Activated CD4-positive, alpha-beta T cell treated with anti-CD3 and anti-CD28 coated beads for 24 hours (primary cell): ENCODE results near the gene FAM216A.
A peak's percentile ranks its signal among the peaks of the same experiment; 100 is the strongest.
"Not testable (repeated sequence)": the region's sequence is repeated elsewhere in the genome, so short reads cannot be mapped to it uniquely, and the experiment has no call there.

Experiments used
- DNase-seq, 2 donors: peaks; one replicate each; pipeline ENCODE4 v3.0.0-alpha.2; 2020; ENCODE audit warnings: low read depth in 2 of 2

The FAM216A gene

GRCh38 chr12:110498984-110499706, 30.5 kb downstream of the FAM216A start:
- no peak for DNase-seq

GRCh38 chr12:110501399-110501751, 32.7 kb downstream of the FAM216A start:
- peak in 1 of 2 donors; percentile 6 for DNase-seq

DNA sequence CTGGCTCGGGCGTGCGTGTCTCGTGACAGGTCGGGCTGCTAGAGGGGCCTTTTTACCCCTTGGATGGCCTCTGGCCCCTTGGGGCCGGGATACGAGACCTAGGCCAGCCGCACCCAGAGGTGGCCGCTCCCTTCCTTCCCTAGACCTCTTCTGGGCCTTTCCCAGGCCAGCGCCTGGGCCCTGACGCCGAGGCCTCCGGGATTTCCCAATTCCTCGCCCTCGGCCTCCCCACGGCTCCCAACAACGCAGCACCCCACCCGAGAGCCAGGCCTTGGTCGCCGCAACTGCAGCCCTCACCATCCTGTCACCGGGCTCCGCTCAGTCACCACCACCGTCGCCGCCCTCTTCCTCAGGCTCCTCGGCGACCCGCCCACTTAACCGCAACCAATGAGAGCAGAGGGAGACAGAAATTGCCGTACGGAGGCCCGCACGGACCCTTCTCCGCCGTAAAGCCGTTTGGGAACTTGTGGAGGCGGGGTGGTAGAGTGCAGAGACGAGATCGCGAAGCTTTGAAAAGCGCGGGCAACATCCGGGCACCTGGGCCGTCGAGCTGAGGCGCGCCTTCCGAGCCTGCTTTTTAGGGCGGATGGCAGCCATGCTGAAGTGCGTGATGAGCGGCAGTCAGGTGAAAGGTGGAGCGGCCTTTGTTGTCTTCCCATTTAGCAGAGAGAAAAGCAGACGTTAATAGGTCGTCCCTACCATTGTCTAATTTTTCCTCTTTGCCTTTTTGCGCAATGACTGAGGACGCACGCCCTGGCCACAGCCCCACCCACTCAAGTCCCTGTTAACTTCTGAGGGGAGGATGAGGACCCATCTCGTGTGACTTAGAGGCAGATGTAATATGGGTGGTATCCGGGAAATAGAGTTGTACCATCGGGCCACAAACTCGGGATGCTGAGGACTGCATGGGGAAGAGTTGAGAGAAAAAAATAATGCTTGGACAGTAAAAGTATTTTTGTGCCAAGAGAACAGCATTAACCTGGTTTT, 33.4 kb downstream of the FAM216A start, which contains the start of the genes RAD9B and VPS29:
Gene RAD9B, plus strand, starts transcription at position 580 of the 987 bp plus-strand sequence. Its CDS starts 7 bp downstream, at position 587.
Gene VPS29, minus strand, starts transcription at position 360 of the 987 bp plus-strand sequence. Its CDS starts 60 bp downstream, at position 300.
- peak; percentile 96 to 97 for DNase-seq

GRCh38 chr12:110503432-110503831, 34.8 kb downstream of the FAM216A start:
- no peak for DNase-seq

DNA sequence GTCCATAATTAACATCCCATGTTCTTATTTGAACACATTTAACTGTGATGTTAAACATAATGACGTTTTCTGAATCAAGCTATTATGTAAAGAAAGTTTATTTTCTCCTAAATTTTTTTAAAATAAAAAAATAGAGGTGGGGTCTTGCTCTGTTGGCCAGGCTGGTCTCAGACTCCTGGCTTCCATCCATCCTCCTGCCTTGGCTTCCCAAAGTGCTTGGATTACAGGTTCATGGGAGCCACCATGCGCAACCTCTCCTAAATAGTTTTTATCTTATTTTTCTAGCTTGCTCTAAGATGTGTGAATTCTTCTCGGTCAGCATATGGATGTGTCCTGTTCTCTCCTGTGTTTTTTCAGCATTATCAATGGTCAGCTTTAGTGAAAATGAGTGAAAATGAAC, 36.7 kb downstream of the FAM216A start:
- no peak for DNase-seq

DNA sequence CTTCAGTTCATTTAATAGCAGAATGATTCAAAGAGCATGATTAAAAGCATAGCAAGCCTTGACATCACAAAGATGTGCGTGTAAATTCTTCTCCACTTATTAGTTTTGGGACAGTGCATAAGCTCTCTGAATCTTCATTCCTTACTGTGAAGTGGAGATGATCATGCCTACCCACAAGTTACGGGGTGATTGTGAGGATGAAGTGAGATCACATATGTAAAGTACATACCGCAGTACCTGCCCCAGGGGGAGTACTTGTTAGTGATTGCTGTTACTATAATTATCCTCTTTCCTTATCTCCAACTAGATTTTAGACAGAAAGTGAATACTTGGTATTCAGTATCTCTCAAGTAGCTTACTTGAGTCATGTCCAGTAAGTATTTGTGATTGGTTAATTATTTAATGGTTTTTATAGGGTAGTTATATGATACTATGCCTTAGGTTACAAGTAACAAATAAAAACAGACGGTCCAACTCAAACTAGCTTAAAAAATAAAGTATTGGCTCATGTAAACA, 39.5 kb downstream of the FAM216A start:
- DNase-seq, result no peak

GRCh38 chr12:110513842-110514241, 45.2 kb downstream of the FAM216A start:
- no peak for DNase-seq

DNA sequence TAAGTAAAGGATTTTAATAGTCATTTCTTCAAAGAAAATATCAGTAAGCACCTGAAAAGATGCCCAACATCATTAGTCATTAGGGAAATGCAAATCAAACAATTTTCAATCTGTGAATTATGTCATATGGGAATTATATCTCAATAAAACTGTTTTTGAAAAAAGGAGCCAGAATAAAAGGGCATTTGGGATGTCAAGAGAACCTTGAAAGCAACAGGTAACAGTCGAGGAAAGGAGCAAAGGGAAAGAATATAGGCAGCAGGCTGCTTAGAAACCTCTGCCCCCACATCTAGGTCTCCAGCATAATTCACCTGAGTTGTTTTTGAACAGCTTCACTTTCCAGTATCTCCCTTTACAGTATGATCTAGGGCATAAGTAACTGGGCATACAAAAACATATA, 45.7 kb downstream of the FAM216A start:
- no peak for DNase-seq

GRCh38 chr12:110516995-110517394, 48.4 kb downstream of the FAM216A start:
- no peak for DNase-seq

DNA sequence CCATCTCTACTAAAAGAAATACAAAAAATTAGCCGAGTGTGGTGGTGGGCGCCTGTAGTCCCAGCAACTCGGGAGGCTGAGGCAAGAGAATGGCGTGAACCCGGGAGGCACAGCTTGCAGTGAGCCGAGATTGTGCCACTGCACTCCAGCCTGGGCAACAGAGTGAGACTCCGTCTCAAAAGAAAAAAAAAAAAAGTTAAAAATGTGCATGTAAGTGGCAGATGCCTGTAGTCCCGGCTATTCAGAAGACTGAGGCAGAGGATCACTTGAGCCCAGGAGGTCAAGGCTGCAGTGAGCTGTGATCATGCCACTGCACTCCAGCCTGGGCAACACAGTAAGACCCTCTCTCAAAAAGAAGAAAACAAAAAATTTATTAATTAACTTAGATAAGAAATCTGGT, 49.4 kb downstream of the FAM216A start:
- not testable (repeated sequence) for DNase-seq

GRCh38 chr12:110520876-110521712, 52.4 kb downstream of the FAM216A start:
- DNase-seq, result peak in 1 of 2 donors; percentile 7

DNA sequence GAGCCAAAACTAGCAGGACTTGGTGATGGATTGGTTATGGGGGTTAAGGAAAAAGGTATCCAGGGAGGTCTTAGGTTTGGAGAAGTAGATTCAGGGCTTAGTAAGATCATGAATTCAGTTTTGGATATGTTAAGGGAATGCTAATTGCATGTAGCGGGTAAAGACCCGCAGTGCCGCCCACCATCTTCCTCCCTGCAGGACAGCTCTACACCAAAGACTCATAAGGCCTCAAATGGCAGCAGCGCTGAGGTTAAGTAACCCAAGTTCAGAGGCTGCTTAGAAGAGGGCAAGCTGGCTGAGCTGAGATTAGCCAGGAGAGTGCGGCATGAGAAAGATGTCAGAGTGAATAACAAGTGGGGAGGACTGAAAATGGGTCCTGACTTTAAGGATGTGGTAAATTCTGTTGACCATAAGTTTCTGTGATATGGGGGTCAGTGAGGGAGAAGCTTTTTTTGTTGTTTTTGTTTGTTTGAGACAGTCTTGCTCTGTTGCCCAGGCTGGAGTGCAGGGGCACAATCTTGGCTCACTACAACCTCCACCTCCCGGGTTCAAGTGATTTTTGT, 59.7 kb downstream of the FAM216A start:
- DNase-seq, result no peak

- DNase-seq, result no peak
Measured at GRCh38 chr12:110530511-110530910, 61.9 kb downstream of the FAM216A start.

- no peak for DNase-seq
Measured at GRCh38 chr12:110531741-110532333, 63.2 kb downstream of the FAM216A start.

GRCh38 chr12:110532644-110533043, 64.0 kb downstream of the FAM216A start:
- DNase-seq, result no peak

- no peak for DNase-seq
Measured at GRCh38 chr12:110533607-110534006, 65.0 kb downstream of the FAM216A start.

DNA sequence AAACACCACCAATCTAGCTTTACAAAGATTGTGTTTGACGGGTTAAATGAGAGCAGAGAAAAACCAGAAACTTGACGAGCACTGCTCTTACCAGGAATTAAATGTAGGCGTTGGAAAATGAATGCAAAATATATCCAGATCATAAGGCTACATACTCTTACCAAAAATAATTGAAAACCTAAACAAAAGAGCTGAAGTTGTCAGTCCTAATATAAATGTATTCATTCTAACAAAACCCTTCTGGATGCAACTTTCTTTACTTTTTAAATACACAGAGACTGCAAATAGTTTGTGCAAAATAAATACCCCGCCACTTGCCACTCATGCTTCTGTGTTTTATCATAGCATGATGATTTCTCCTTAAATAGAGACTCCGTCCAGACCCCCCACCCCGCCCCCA, 66.2 kb downstream of the FAM216A start:
- no peak for DNase-seq

DNA sequence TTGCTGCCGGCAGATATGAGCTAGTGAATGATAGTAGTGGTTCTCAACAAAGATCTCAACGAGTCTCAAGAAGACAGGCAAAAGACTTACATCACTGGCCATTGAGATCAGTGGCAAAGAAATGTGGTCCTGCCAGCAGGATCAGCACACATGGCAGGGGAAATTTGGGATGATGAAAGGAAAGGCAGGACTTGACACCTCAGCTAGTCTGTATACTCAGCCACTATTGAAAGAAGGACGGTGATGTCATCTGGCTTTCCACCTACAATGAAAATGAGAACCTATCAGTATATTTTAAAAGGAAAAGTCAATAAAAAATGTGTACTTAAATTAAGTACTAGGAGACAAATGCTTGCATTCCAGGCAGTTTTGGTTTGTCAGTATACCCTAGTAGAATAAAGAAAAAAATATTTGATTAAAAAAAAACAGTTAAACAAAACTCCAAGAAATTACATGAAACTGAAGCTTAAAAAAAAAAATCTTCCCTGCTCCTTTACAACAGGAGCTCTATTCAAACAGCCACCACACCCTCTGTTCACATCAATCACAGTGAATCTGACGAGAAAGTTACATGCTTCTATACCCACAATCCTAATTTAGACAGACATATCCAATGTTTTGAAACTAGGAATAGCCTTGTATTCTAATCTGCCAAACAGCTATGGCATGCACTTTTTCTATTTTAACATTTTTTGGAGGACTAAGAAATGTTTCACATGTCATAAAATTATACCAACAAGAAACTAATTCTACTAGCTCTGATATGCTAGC, 68.4 kb downstream of the FAM216A start:
- DNase-seq, result no peak

- DNase-seq, result no peak
Measured at GRCh38 chr12:110537605-110538409, 69.2 kb downstream of the FAM216A start.
